Muscle layer of duodenum (tissue), 2 donors: Measurements from ENCODE around the gene RNF181.
"Not testable (repeated sequence)": the region's sequence is repeated elsewhere in the genome, so short reads cannot be mapped to it uniquely, and the experiment has no call there.

ENCODE experiments used
- H3K27ac ChIP-seq: one replicate; pipeline ENCODE4 v1.7.0; 2013; ENCODE audit warnings: mild to moderate bottlenecking, low read length
- H3K27me3 ChIP-seq: one replicate; pipeline ENCODE4 v1.7.0; 2013; ENCODE audit warnings: low read depth, mild to moderate bottlenecking, control low read depth, low read length
- H3K36me3 ChIP-seq, 2 donors: one replicate each; pipeline ENCODE4 v1.7.0; 2013; ENCODE audit warnings: low read length in 2 of 2, control low read depth in 1 of 2, mild to moderate bottlenecking in 1 of 2; ENCODE audit not compliant: insufficient read depth in 2 of 2, control insufficient read depth in 1 of 2
- H3K4me1 ChIP-seq, 2 donors: one replicate each; pipeline ENCODE4 v1.7.0; 2013; ENCODE audit warnings: low read length in 2 of 2, mild to moderate bottlenecking in 2 of 2, control low read depth in 1 of 2, moderate library complexity in 1 of 2; ENCODE audit not compliant: insufficient read depth in 2 of 2, control insufficient read depth in 1 of 2
- H3K4me3 ChIP-seq, 2 donors: one replicate each; pipeline ENCODE4 v1.7.0; 2013; ENCODE audit warnings: low read length in 2 of 2, low read depth in 1 of 2, mild to moderate bottlenecking in 1 of 2
- H3K9me3 ChIP-seq, 2 donors: one replicate each; pipeline ENCODE4 v1.7.0; 2013; ENCODE audit warnings: low read length in 2 of 2, control low read depth in 1 of 2, mild to moderate bottlenecking in 1 of 2; ENCODE audit not compliant: control insufficient read depth in 1 of 2
- donor health status: healthy.

The RNF181 gene

DNA sequence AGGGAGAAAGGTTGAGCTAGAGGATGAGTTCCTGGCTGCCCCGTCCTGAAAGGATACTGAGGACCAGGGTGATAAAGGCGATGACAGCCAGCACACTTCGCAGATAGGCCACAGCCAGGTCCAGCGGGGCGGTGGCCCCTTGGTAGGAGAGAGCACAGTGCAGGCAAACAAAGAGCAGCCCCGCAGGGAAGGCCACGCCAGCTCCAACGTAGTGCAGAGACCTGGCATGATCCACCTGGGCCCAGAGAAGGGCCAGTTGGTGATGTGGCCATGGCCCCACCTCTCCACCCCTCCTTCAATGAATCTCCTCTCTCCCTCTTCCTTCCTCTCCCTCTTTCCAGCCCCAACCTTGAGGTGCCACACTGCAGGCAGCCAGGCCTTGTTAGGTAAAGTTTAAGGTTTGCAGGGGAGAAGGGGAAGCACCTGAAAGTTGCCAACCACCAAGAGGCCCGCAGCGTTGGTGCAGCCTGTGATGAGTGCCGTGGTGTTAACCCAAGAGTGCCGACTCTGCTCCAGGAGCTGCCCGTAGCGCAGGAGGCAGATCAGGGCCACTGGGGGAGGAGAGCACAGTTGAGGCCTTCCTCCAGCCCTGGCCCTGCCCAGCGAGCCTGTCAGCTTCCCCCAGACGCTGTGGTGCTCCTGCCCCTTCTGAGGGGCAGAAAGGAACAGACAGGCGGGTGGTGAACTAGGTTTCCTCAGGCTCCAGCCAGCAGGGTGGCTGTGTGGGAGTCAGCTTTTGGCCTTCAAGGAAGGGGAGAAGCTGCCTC is 4.1 kb downstream of the RNF181 start:
- Histone ChIP-seq H3K4me1 (peaks cover 19 to 35% of the 10 kb centered on the region in 2 donors), H3K27ac (no peak overlapping the region), H3K36me3 (peaks cover 22 to 27% of the 10 kb centered on the region in 2 donors), H3K27me3 (no peaks in the 10 kb centered on the region), H3K4me3 (no peak overlapping the region), H3K9me3 (no peaks in the 10 kb centered on the region)

DNA sequence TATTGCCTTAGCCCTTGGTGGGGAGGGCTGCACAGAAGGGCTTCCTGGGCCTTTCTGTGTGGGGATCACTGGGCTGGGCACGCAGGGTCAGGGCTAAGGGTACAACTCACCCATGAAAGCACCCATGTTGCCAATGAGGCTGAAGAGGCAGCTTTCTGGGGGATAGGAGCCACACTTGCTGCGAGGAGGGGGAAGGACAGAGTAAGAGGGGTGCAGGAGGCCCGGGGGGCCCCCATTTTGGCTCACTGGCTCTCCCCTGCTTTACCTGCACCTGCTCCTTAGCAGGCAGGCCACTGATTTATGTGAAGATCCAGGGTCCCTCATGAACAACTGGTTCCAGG is 4.7 kb downstream of the RNF181 start:
- peaks cover 19 to 37% of the 10 kb centered on the region in 2 donors for H3K4me1 ChIP-seq
- H3K27ac ChIP-seq = no peak overlapping the region
- H3K36me3 ChIP-seq = peaks cover 22 to 27% of the 10 kb centered on the region in 2 donors

DNA sequence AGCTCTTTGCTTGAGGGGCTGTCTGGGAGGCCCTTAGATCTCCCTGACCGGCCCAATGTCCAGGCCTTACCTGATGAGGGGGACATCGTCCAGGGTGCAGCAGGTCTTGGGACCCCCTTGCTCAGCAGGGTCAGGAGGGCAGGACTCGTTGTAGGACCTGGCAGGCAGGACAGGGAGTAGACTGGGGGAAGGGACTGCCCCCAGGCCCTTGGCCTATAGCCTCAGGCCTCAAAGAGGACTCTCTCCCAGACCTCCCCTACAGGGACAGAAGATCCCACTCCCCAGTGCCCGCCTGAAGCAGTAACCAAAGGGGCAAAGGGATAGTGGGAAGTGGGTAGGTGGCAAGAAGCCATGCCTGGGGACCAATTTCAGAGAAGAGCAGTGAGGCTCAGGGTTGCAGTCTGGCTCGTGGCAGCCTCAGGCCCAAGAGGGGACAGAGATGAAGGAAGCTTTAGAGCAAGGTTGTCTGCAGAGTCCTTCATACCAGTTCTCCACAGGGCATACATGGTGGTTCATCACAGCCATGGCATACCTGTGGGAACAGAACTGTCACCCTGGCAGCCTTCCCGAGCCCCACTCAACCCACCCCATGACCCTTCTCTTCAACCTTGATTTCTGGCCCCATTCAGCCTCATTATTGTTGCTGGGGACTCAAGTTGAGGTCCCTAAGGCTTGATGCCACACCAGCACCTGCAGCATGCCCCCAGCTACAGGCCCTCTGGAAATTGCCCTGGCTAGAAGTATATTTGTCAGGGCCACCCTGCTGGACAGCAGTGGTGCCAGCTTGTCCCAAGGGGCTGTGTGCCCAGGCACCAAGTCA is 5.6 kb downstream of the RNF181 start:
- H3K4me3 ChIP-seq = peak overlapping the region; percentile 78 to 79
- H3K27me3 ChIP-seq = no peaks in the 10 kb centered on the region
- peaks cover 17 to 42% of the 10 kb centered on the region in 2 donors for H3K4me1 ChIP-seq
- H3K27ac ChIP-seq = peak overlapping the region; percentile 65
- H3K9me3 ChIP-seq = no peaks in the 10 kb centered on the region
- H3K36me3 ChIP-seq = peaks cover 22 to 27% of the 10 kb centered on the region in 2 donors

More for the DNA sequence above, 4.7 kb downstream of the RNF181 start:
- H3K4me3 ChIP-seq = no peak overlapping the region
- H3K9me3 ChIP-seq = no peaks in the 10 kb centered on the region
- H3K27me3 ChIP-seq = no peaks in the 10 kb centered on the region

DNA sequence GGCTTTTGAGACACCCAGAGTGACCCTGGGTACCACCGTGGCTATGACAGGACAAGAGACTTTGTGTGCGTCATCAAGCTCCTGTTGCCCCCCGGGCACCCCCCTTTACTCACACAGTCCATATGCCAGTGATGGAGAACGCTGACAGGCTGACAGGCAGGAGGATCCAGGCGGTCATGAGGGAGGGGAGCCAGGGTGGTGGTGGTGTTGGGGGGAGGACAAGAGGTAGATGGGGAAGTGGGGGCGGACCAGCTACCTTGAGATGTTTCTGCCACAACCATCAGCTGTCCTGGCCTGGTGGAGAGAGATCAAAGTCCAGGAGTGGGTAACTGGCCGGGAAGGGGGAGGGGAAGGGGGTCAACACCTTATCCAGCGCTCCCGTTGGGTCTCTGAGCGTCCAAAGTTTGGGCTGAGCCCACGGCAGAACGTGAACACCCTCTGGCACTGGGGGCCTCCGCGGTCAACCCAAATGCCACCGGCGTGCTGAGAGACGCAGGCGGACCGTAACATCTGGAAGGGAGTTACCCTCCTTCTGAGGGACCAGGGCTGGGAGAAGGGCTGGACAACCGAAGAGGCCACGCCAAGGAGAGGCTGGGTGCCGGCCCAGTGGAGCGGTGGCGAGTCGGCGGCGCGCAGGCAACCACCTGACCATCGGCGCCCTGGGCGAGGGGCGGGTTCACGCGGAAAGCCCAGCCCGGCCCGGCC is 6.4 kb downstream of the RNF181 start:
- H3K27me3 ChIP-seq = no peaks in the 10 kb centered on the region
- H3K9me3 ChIP-seq = no peaks in the 10 kb centered on the region
- H3K4me1 ChIP-seq = peaks cover 10 to 34% of the 10 kb centered on the region in 2 donors
- H3K36me3 ChIP-seq = peaks cover 20 to 31% of the 10 kb centered on the region in 2 donors
- peak overlapping the region; percentile 65 for H3K27ac ChIP-seq
- peak overlapping the region; percentile 78 to 79 for H3K4me3 ChIP-seq

DNA sequence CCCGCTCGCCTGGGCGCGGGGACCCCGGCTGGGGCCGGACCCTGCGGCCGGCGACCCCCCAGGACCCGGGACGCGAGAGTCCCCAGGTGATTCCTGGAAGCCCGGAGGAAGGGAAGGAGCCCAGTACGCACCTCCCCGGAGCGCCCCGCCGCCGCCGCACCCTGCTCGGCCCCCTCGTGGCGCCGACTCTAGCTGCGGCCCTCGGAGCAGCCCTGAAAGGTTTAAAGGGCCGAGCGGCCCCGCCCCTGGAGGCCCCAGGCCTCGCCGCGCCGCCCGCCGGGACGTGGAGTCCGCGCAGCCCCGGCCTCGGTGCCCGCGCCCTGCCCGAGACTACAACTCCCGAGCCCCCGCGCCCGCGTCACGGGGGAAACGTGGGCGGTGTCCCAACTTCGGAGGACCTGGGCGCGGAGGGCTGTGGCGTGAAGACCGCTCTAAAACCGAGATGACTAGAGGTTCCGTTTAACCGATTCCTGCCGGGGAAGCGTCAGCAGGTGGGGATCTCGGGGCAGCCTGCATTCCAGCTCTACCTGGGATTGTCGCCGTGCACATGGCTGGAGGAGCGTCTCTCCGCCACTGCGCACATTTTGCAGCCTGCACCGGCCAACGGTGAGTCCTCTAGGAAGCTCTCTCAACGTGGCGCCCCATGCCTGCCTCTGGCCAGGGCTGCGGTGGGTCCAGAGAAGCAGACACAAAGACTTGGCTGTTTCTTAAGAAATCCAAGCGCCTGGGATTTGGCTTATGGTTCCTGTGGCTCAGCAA is 7.1 kb downstream of the RNF181 start, which contains the start of gene TMEM150A:
Gene TMEM150A, minus strand, starts transcription at position 223 of the 759 bp plus-strand sequence. CDS start 750 bp downstream, outside the sequence.
- Histone ChIP-seq H3K4me3 (peak within 1 kb of the TSS; percentile 79 to 88), H3K27ac (peak within 1 kb of the TSS; percentile 72), H3K4me1 (peaks cover 8 to 29% of the 10 kb centered on the region in 2 donors), H3K27me3 (no peaks in the 10 kb centered on the region), H3K36me3 (peaks cover 14 to 31% of the 10 kb centered on the region in 2 donors), H3K9me3 (no peaks in the 10 kb centered on the region)

DNA sequence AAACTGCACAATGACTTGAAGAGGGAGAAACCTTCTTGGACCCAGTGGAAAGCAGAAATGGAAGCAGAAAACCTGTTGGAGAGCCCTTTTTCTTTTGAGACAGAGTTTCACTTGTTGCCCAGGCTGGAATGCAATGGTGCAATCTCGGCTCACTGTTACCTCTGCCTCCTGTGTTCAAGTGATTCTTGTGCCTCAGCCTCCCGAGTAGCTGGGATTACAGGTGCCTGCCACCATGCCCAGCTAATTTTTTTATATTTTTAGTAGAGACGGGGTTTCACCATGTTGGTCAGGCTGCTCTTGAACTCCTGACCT is 8.5 kb downstream of the RNF181 start:
- not testable (repeated sequence) for H3K27ac ChIP-seq, H3K9me3 ChIP-seq, H3K27me3 ChIP-seq
- H3K4me3 ChIP-seq = peak overlapping the region in 1 of 2 donors; percentile 79
- peaks cover 13 to 31% of the 10 kb centered on the region in 2 donors for H3K36me3 ChIP-seq
- peaks cover 8 to 32% of the 10 kb centered on the region in 2 donors for H3K4me1 ChIP-seq

DNA sequence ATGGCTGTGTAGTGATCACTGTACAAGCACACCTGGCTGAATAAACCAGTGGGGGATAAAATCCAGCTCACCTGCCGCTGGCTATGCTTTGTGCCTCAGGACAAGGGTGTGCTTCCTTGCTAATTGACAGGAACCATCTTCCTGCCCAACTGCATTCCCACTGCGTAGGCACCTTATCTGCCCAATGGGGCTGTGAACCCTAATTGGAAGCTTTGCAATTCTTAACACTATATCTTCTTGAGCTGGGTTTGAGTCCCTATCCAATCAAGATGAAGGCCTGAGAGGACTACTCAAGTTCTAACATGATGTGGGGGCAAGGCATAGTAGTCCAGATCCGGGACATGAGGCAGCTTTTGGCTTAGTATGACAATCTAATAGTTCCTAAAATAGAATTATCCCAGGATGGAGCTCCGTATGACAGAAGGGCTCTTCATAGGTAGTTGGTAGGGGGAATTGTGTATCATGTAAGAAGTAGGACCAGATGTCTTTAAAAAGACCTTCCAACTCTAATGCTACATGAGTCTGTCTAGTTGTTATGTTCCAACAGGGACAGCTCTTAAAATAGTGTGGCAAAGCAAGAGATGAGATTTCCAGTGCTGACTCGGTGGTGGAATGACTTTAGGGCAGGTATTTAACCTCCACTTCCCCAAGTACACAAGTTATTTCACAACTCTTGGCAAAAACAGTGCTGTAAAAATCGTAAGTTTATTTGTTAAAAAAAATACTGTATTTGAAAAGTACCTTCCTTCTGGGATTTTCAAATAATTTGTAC is 9.2 kb downstream of the RNF181 start:
- Histone ChIP-seq H3K4me3 (no peak overlapping the region), H3K27ac (no peak overlapping the region)

DNA sequence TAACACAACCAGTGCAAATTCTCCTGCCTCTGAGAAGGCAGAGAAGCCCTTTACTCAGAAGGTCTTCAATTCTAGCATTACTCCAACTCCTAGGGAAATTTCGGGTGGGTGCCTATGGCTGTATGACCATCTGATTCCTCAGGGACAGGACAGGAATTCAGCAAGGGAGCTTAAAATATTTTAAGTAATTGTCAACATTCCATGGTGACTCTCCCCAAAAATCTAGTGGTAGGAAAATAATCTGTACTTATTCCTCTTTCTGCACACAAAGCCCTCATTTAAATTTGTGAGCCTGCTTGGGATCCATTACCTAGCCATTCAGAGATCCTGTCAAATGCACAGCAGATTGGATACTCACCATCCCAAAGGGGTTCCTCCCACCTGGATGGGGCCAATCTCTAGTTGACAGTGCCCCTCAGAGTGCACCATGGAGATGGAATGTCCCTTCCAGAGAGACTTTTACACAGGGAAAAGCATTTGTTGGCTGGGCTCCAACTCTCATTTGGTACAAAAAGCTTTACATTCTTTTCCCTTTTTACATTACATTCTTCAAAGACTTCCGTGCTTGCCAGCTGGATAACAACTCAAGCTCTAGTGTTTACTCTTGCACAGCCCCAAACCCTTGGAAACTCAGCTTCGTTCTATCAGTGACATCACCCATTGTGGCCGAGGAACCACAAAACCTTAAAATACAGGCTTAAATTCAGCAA is 10.0 kb downstream of the RNF181 start:
- no peak overlapping the region for H3K4me3 ChIP-seq

More for the DNA sequence above, 9.2 kb downstream of the RNF181 start:
- H3K36me3 ChIP-seq = peaks cover 11 to 31% of the 10 kb centered on the region in 2 donors
- H3K9me3 ChIP-seq = no peaks in the 10 kb centered on the region
- peaks cover 8 to 36% of the 10 kb centered on the region in 2 donors for H3K4me1 ChIP-seq
- H3K27me3 ChIP-seq = no peaks in the 10 kb centered on the region

DNA sequence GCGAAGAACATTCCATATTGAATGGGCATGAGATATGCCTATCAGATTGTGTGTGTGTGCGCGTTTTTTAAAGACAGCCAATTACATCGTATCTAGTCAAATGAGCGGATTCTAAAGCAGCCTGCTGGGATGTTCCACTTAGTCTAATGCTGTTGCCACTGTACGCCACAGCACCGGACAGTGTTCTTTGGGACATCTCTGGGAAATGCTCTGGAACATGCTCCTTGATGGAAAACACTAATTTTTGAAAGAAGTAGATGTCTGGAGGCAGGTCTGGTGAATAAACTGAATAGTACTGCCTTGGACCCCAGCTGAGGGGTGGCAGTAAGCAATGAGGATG is 10.5 kb downstream of the RNF181 start:
- peaks cover 11 to 25% of the 10 kb centered on the region in 2 donors for H3K36me3 ChIP-seq
- peaks cover 8 to 47% of the 10 kb centered on the region in 2 donors for H3K4me1 ChIP-seq
- H3K4me3 ChIP-seq = no peak overlapping the region
- no peak overlapping the region for H3K27ac ChIP-seq
- no peaks in the 10 kb centered on the region for H3K27me3 ChIP-seq
- no peaks in the 10 kb centered on the region for H3K9me3 ChIP-seq

More for the DNA sequence above, 10.0 kb downstream of the RNF181 start:
- Histone ChIP-seq H3K4me1 (peaks cover 8 to 43% of the 10 kb centered on the region in 2 donors), H3K27ac (no peak overlapping the region), H3K27me3 (no peaks in the 10 kb centered on the region), H3K9me3 (no peaks in the 10 kb centered on the region), H3K36me3 (peaks cover 11 to 25% of the 10 kb centered on the region in 2 donors)
